ENCODE measurements around the gene PPP1R1B. TPM values are rescaled to one million over a fixed set of nuclear protein-coding genes. Genes with fewer than 3 reads are reported as not detected.
"Not testable (repeated sequence)": the region's sequence is repeated elsewhere in the genome, so short reads cannot be mapped to it uniquely, and the experiment has no call there.

The PPP1R1B gene
- not detected in 2 replicates for total RNA-seq (2014; rRNA removed; shearing (Covaris generic); ENCODE audit: low replicate concordance)

DNA sequence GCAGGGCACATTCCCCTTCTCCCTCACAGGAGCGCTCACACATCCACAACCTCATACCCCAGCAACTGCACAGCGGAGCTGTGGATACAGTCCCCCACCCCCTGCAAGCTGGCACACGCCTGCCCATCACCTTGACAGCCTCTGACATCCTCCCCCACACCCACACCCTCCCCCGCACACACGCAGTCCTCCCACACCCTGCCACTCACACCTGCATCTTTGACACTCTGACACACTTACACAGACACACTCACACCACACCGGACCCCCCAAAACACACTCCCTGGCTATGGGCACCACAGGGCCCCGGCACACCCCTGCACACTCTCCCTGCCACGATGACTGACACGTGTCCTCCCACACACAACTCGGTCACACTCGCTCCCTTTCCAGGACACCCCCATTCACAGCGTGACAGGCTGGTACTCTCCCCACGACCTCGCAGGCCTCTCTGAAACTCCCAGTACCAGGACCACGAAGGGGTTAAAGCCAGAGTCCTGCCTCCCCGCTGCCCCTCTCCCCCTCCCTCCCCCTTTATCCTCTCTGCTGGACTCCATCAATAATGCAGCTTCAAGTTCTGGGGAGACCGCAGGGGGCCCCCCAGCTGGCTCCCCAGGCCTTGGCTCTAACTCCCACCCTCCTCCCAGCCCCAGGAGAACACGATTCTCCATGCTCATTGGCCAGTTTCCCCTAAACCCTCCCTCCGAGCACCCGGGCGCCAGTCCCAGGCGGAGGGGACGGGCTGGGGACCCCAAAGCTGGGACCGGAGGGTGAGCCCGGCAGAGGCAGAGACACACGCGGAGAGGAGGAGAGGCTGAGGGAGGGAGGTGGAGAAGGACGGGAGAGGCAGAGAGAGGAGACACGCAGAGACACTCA, at the start of gene PPP1R1B:
Gene PPP1R1B, plus strand, starts transcription at position 782 of the 876 bp plus-strand sequence. CDS start 441 bp downstream, outside the sequence.
- no peak within 1 kb of the TSS for H3K4me3 ChIP-seq
- no peak for DNase-seq
- peaks cover 9% of the 10 kb centered on the region; the same call in 1 of the 2 replicates for H3K27me3 ChIP-seq
- no peaks in the 10 kb centered on the region for H3K9me3 ChIP-seq
- no peaks in the 10 kb centered on the region; the same call in 1 of the 2 replicates for H3K36me3 ChIP-seq

DNA sequence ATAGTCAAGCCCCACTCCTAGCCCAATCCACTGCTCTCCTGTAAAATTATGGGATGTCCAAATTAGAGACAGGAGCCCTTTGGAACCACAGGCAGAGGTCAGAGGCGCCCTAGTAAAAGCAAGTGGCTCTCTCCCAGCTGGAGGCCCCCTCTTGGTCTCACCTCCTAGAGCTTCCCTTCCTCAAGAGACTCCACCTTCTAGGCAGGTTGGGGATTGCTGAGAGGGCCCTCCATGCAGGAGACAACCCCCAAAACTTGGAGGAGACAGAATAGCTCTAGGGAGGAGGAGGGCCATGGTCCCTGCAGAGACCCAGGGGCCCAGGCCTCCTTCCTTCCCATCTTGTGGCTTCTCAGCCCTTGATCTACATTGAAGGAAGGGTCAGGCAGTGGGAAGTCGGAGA, 48.5 kb upstream of the PPP1R1B start:
- H3K36me3 ChIP-seq = no peaks in the 10 kb centered on the region
- no peak overlapping the region for H3K4me3 ChIP-seq
- H3K9me3 ChIP-seq = no peaks in the 10 kb centered on the region
- H3K27me3 ChIP-seq = no peaks in the 10 kb centered on the region; the same call in 1 of the 2 replicates
- DNase-seq = no peak

- no peaks in the 10 kb centered on the region for H3K36me3 ChIP-seq
- no peaks in the 10 kb centered on the region for H3K9me3 ChIP-seq
- H3K4me3 ChIP-seq = no peak overlapping the region
- DNase-seq = no peak
- H3K27me3 ChIP-seq = no peaks in the 10 kb centered on the region; the same call in 1 of the 2 replicates
These were observed 47.3 kb upstream of the PPP1R1B start for GRCh38 chr17:39579318-39580081.

GRCh38 chr17:39580082-39580468, 46.7 kb upstream of the PPP1R1B start:
- H3K36me3 ChIP-seq = no peaks in the 10 kb centered on the region
- no peaks in the 10 kb centered on the region; the same call in 1 of the 2 replicates for H3K27me3 ChIP-seq
- no peaks in the 10 kb centered on the region for H3K9me3 ChIP-seq
- DNase-seq = no peak
- H3K4me3 ChIP-seq = no peak overlapping the region

DNA sequence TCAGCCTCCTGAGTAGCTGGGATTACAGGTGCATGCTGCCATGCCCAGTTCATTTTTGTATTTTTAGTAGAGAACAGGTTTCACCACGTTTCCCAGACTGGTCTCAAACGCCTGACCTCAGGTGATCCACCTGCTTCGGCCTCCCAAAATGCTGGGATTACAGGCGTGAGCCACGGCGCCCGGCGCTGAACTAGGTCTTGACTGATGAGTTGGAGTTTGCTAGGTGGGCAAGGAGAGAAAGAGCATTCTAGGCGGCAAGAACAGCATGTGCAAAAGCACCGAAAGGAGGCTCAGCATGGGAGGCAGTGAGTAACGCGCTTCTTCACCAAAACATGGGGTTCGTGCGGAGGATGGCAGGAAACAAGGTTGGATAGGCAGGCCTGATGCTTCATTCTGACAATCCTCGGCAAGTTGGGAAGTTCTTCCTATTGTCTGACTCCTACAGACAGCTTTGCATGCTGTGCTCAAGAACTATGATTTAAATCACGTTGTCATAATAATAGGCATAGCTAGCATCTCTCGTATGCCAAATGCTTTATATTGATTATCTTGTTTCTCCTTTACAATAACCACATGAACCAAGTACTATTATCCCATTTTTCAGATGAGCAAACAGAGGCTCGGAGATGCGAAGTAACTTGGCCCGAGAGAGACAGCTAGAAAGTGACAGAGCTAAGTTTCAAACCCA, 45.5 kb upstream of the PPP1R1B start:
- no peak for DNase-seq
- H3K4me3 ChIP-seq = no peak overlapping the region
- no peaks in the 10 kb centered on the region; the same call in 1 of the 2 replicates for H3K27me3 ChIP-seq

DNA sequence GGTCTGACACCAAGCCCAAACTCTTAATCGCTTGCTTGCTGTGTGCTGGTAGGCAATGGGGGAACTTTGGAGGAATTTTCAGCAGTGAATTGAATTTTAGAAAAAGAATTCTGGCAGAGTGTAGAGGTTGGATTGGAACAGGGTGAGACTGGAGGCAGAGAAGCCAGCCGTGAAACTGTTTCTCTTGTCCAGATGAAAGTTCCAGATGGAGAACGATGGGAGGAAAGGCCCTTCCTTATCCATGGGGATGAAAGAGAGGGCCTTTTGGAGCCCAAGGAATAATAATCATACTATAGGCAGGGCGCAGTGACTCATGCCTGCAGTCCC, 45.0 kb upstream of the PPP1R1B start:
- no peaks in the 10 kb centered on the region; the same call in 1 of the 2 replicates for H3K27me3 ChIP-seq
- H3K9me3 ChIP-seq = no peaks in the 10 kb centered on the region
- H3K36me3 ChIP-seq = no peaks in the 10 kb centered on the region
- H3K4me3 ChIP-seq = no peak overlapping the region
- DNase-seq = no peak

More for the DNA sequence above, 45.5 kb upstream of the PPP1R1B start:
- H3K9me3 ChIP-seq = no peaks in the 10 kb centered on the region
- no peaks in the 10 kb centered on the region for H3K36me3 ChIP-seq

DNA sequence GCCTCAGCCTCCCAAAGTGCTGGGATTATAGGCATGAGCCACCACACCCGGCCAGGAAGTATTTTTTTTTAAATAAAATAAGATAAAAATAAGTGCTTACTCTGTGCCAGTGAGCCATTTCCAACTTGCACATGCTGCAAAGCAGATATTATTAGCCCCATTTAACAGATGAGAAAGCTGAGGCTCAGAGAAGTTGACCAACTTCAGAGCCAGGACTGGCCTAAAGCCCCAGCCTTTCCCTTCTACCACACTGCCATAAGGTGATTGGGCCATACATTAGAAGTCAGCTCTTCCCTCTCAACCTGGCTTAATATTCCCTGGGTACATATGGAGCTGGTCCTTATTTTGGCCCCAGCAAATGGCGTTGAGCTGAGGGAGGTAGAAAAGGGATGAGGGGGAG, 44.1 kb upstream of the PPP1R1B start:
- no peaks in the 10 kb centered on the region for H3K36me3 ChIP-seq
- no peak overlapping the region for H3K4me3 ChIP-seq
- H3K27me3 ChIP-seq = peaks cover 4% of the 10 kb centered on the region; the same call in 1 of the 2 replicates
- no peaks in the 10 kb centered on the region for H3K9me3 ChIP-seq
- no peak for DNase-seq

DNA sequence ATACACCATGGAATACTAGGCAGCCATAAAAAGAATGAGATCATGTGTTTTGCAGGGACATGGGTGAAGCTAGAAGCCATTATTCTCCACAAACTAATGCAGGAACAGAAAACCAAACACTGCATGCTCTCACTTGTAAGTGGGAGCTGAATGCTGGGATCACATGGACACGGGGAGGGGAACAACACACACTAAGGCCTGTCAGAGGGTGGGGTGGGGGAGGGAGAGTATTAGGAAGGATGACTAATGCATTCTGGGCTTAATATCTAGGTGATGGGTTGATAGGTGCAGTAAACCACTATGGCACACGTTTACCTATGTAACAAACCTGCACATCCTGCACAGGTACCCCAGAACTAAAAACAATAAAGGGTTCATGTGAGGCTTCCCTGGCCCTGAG, 36.6 kb upstream of the PPP1R1B start:
- DNase-seq, H3K36me3 ChIP-seq, H3K4me3 ChIP-seq, H3K9me3 ChIP-seq: not testable (repeated sequence)
- H3K27me3 ChIP-seq = peaks cover 54% of the 10 kb centered on the region

- Histone ChIP-seq H3K27me3 (peaks cover 71% of the 10 kb centered on the region), H3K36me3 (no peaks in the 10 kb centered on the region), H3K4me3 (no peak overlapping the region), H3K9me3 (no peaks in the 10 kb centered on the region)
- no peak for DNase-seq
These were observed 34.5 kb upstream of the PPP1R1B start for GRCh38 chr17:39591958-39592954.

- Histone ChIP-seq H3K36me3 (no peaks in the 10 kb centered on the region), H3K4me3 (no peak overlapping the region), H3K9me3 (no peaks in the 10 kb centered on the region), H3K27me3 (peaks cover 73% of the 10 kb centered on the region)
- DNase-seq = no peak
These were observed 33.4 kb upstream of the PPP1R1B start for GRCh38 chr17:39593371-39593770.

- H3K4me3 ChIP-seq = no peak overlapping the region
- no peaks in the 10 kb centered on the region for H3K9me3 ChIP-seq
- DNase-seq = no peak
- H3K27me3 ChIP-seq = peaks cover 87% of the 10 kb centered on the region
- no peaks in the 10 kb centered on the region for H3K36me3 ChIP-seq
These were observed 31.5 kb upstream of the PPP1R1B start for GRCh38 chr17:39595294-39595693.

DNA sequence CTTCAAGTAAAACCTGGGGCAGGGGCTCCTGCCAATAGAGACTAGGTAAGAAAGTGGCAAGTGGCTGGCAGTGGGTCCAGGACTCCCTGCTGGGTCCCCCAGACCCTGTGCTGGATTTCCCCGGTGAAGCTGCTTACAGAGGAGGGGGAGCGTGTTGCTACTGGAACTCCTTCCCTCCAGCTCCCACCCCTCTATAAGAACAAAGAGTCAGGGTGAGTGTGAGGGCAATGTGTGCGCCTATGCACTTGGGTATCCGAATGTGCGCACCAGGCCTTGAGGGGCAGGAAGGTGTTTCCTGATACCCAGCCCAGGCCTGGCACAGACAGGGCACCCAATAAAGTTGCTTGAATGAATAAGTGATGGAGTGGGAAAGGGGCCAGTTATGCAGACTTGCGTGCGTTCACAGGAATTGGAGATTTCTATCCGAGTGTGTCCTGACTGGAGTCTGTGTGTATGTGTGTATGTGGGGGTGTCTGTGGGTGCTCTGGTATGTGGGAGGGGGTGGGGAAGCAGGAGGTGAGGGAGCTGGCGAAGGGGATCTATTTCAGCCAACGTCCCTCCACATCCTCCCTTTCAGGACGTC, 30.7 kb upstream of the PPP1R1B start:
- peaks cover 90% of the 10 kb centered on the region for H3K27me3 ChIP-seq
- no peaks in the 10 kb centered on the region for H3K9me3 ChIP-seq
- H3K36me3 ChIP-seq = no peaks in the 10 kb centered on the region
- DNase-seq = no peak
- no peak overlapping the region for H3K4me3 ChIP-seq

- no peaks in the 10 kb centered on the region for H3K9me3 ChIP-seq
- no peaks in the 10 kb centered on the region for H3K36me3 ChIP-seq
These were observed 30.0 kb upstream of the PPP1R1B start for GRCh38 chr17:39596543-39597267.

GRCh38 chr17:39597372-39598046, 29.2 kb upstream of the PPP1R1B start:
- H3K27me3 ChIP-seq = peaks cover 91% of the 10 kb centered on the region
- H3K4me3 ChIP-seq = no peak overlapping the region
- H3K9me3 ChIP-seq = no peaks in the 10 kb centered on the region
- DNase-seq = no peak
- H3K36me3 ChIP-seq = no peaks in the 10 kb centered on the region

More at GRCh38 chr17:39596543-39597267, 30.0 kb upstream of the PPP1R1B start:
- no peak for DNase-seq
- Histone ChIP-seq H3K27me3 (peaks cover 90% of the 10 kb centered on the region), H3K4me3 (no peak overlapping the region)
